Stimulated activated CD8-positive, alpha-beta memory T cell treated with anti-CD3 and anti-CD28 coated beads, Interleukin-7, amount 100 ng/mL, for 4 hours (primary cell): ENCODE data around the gene DOCK2.
"Not testable (repeated sequence)": the region's sequence is repeated elsewhere in the genome, so short reads cannot be mapped to it uniquely, and the experiment has no call there.

Source experiments
- DNase-seq, 2 donors: peaks; one replicate each; pipeline ENCODE4 v3.0.0-alpha.2; 2020; ENCODE audit warnings: low read depth in 2 of 2

Gene DOCK2

GRCh38 chr5:169717288-169717687 lies 80.2 kb downstream of the DOCK2 start:
- no peak for DNase-seq

GRCh38 chr5:169719360-169720314 lies 82.6 kb downstream of the DOCK2 start:
- no peak for DNase-seq

GRCh38 chr5:169721771-169722170 lies 84.7 kb downstream of the DOCK2 start:
- no peak for DNase-seq

- no peak for DNase-seq
Measured at GRCh38 chr5:169723103-169723831, 86.2 kb downstream of the DOCK2 start.

- no peak for DNase-seq
Measured at GRCh38 chr5:169724303-169725087, 87.4 kb downstream of the DOCK2 start.

GRCh38 chr5:169725665-169726064 lies 88.6 kb downstream of the DOCK2 start:
- DNase-seq: not testable (repeated sequence)

- no peak for DNase-seq
Measured at GRCh38 chr5:169728418-169728817, 91.3 kb downstream of the DOCK2 start.

- DNase-seq: no peak
Measured at GRCh38 chr5:169731221-169731620, 94.1 kb downstream of the DOCK2 start.

GRCh38 chr5:169732841-169733240 lies 95.8 kb downstream of the DOCK2 start:
- no peak for DNase-seq

GRCh38 chr5:169735913-169736312 lies 98.8 kb downstream of the DOCK2 start:
- DNase-seq: no peak

- no peak for DNase-seq
Measured at GRCh38 chr5:169736653-169737052, 99.6 kb downstream of the DOCK2 start.

- DNase-seq: no peak
Measured at GRCh38 chr5:169740435-169740834, 103.4 kb downstream of the DOCK2 start.

- DNase-seq: no peak
Measured at GRCh38 chr5:169742771-169743296, 105.8 kb downstream of the DOCK2 start.

GRCh38 chr5:169744336-169744735 lies 107.3 kb downstream of the DOCK2 start:
- DNase-seq: no peak

- no peak for DNase-seq
Measured at GRCh38 chr5:169745441-169746146, 108.5 kb downstream of the DOCK2 start.

GRCh38 chr5:169746147-169746694 lies 109.1 kb downstream of the DOCK2 start:
- no peak for DNase-seq

GRCh38 chr5:169748174-169748573 lies 111.1 kb downstream of the DOCK2 start:
- DNase-seq: no peak

GRCh38 chr5:169749295-169749694 lies 112.2 kb downstream of the DOCK2 start:
- DNase-seq: no peak

GRCh38 chr5:169751490-169751889 lies 114.4 kb downstream of the DOCK2 start:
- DNase-seq: no peak

GRCh38 chr5:169752566-169752965 lies 115.5 kb downstream of the DOCK2 start:
- DNase-seq: not testable (repeated sequence)

- no peak for DNase-seq
Measured at GRCh38 chr5:169753795-169754194, 116.7 kb downstream of the DOCK2 start.
